ENCODE results near the gene IL36RN. TPM values are rescaled to one million over a fixed set of nuclear protein-coding genes. Genes with fewer than 3 reads are reported as not detected.

IL36RN gene
- total and polyA plus RNA-seq, 7 donors = not detected

DNA sequence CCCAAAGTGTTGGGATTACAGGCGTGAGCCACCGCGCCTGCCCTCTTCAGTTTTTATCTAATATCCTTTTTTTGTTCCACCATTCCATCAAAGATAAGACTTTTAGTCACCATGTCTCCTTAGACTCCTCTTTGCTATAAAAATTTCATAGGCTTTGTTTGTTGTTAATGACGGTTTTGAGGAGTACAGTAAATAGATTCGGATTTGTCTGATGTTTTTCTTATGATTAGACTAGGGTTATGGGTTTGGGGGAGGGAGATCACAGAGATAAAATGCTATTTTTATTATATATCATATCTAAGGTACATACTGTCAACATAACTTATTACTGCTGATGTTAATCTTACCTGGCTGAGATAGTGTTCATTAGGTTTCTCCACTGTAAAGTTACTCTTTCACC is 12.5 kb upstream of the IL36RN start:
- ATAC-seq = no peak
- peaks cover 3% of the 10 kb centered on the region for H3K9me3 ChIP-seq
- DNase-seq = no peak
- no peaks in the 10 kb centered on the region for H3K4me1 ChIP-seq
- intact Hi-C loops (cut with DNase I) = no loop called here
- no peaks in the 10 kb centered on the region for H3K36me3 ChIP-seq (ENCODE audit: insufficient read depth in 1 of 2, low read depth in 1 of 2)
- WGBS, 3 donors = 84 to 95% (median 93%) methylated on average over 5 of the region's 5 CpGs
- no peak overlapping the region for H3K4me3 ChIP-seq
- H3K27ac ChIP-seq = no peak overlapping the region
- no peak for TF ChIP-seq CTCF (IDR thresholded peaks at IDR 0.05)
- no peaks in the 10 kb centered on the region for H3K27me3 ChIP-seq (ENCODE audit: insufficient read depth in 3 of 3, low read length in 2 of 3)

GRCh38 chr2:113050921-113051895 is 7.8 kb upstream of the IL36RN start:
- no peak overlapping the region for H3K4me3 ChIP-seq
- intact Hi-C loops (cut with DNase I) = no loop called here
- H3K27me3 ChIP-seq (ENCODE audit: insufficient read depth in 3 of 3, low read length in 2 of 3) = no peaks in the 10 kb centered on the region
- 92 to 94% (median 92%) methylated on average over 37 to 38 of the region's 38 CpGs for WGBS, 3 donors
- no peak for DNase-seq
- no peak for ATAC-seq
- no peak overlapping the region for H3K27ac ChIP-seq
- H3K4me1 ChIP-seq = no peaks in the 10 kb centered on the region
- no peaks in the 10 kb centered on the region for H3K36me3 ChIP-seq (ENCODE audit: insufficient read depth in 1 of 2, low read depth in 1 of 2)
- no peaks in the 10 kb centered on the region for H3K9me3 ChIP-seq
- no peak for TF ChIP-seq CTCF (IDR thresholded peaks at IDR 0.05)

GRCh38 chr2:113052396-113052917 is 6.5 kb upstream of the IL36RN start, which contains the start of gene IL36B:
Gene IL36B (minus strand): TSS chr2:113052867.
- no peak for DNase-seq
- no peak for TF ChIP-seq CTCF (IDR thresholded peaks at IDR 0.05)
- H3K4me1 ChIP-seq = no peaks in the 10 kb centered on the region
- WGBS, 3 donors = 65 to 77% (median 70%) methylated on average over 6 of the region's 6 CpGs
- no peaks in the 10 kb centered on the region for H3K36me3 ChIP-seq (ENCODE audit: insufficient read depth in 1 of 2, low read depth in 1 of 2)
- H3K27ac ChIP-seq = no peak within 1 kb of the TSS
- no peak within 1 kb of the TSS for H3K4me3 ChIP-seq
- intact Hi-C loops (cut with DNase I) = no loop called here
- no peaks in the 10 kb centered on the region for H3K27me3 ChIP-seq (ENCODE audit: insufficient read depth in 3 of 3, low read length in 2 of 3)
- H3K9me3 ChIP-seq = no peaks in the 10 kb centered on the region
- ATAC-seq = no peak

- Histone ChIP-seq H3K4me3 (no peak overlapping the region), H3K4me1 (no peaks in the 10 kb centered on the region), H3K36me3 (ENCODE audit: insufficient read depth in 1 of 2, low read depth in 1 of 2) (no peaks in the 10 kb centered on the region), H3K27me3 (ENCODE audit: insufficient read depth in 3 of 3, low read length in 2 of 3) (no peaks in the 10 kb centered on the region), H3K27ac (no peak overlapping the region), H3K9me3 (no peaks in the 10 kb centered on the region)
- TF ChIP-seq CTCF (IDR thresholded peaks at IDR 0.05) = no peak
- DNase-seq (no peak), ATAC-seq (no peak)
- intact Hi-C loops (cut with DNase I) = no loop called here
- whole genome bisulfite sequencing, 3 donors = 63 to 69% (median 68%) methylated on average over 3 of the region's 3 CpGs
Observed at GRCh38 chr2:113053666-113054065, 5.3 kb upstream of the IL36RN start.
